Measurements from ENCODE around the gene KRTAP5-7. TPM values are rescaled to one million over a fixed set of nuclear protein-coding genes. Genes with fewer than 3 reads are reported as not detected.
A peak's percentile ranks its signal among the peaks of the same experiment; 100 is the strongest.

KRTAP5-7 gene
- total RNA-seq, 6 experiments from 2014 or later: not detected

DNA sequence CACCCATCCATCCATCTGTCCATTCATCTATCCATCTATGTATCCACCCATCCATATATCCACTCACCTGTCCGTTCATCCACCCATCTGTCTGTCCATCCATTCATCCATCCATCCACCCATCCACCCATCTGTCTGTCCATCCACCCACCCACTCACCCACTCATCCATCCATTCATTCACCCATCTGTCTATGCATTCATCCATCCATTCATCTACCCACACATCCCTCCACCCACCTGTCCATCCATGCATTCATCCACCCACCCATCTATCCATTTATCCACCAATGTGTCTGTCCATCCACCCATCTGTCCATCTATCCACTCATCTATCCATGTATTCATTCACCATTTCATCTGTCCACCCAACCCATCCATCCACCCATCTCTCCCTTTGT, 40.7 kb upstream of the KRTAP5-7 start:
- Mint-ChIP-seq H3K9me3 (no peaks in the 10 kb centered on the region), H3K4me1 (ENCODE audit: low read depth) (peaks cover 20% of the 10 kb centered on the region), H3K4me3 (no peak overlapping the region), H3K27ac (no peak overlapping the region), H3K36me3 (ENCODE audit: low read depth) (peaks cover 58% of the 10 kb centered on the region), H3K27me3 (ENCODE audit: insufficient read depth) (no peaks in the 10 kb centered on the region; the same call in none of the 2 replicates)
- TF ChIP-seq CTCF (IDR thresholded peaks at IDR 0.05): no peak
- no peak for DNase-seq

DNA sequence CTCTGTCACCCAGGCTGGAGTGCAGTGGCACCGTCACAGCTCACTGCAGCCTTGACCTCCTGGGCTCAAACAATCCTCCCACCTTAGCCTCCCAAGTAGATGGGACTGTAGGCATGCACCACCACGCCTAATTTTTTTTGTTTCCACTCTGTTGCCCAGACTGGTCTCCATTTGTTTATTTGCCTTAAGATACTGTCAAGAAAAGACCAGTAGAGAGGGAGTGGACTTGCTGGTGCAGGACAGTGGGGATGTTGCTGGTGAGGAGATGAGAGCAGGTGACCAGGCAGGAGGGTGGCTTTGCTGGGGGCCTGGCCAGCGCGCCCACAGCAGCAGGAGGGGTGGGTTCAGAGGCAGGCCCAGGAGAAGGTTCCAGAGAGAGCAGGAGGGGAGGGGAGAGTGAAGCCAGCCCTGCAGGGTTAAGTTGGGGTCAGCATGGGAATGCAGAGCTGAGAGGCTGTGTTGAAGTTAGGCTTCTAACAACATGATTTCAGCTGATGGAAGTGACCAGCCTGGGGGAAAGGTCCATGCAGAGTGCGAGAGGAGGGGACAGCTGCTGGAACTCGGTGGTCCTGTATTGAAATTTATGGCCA, 38.3 kb upstream of the KRTAP5-7 start:
- Mint-ChIP-seq H3K4me3 (no peak overlapping the region), H3K9me3 (no peaks in the 10 kb centered on the region), H3K4me1 (ENCODE audit: low read depth) (peaks cover 20% of the 10 kb centered on the region), H3K27ac (no peak overlapping the region), H3K27me3 (ENCODE audit: insufficient read depth) (no peaks in the 10 kb centered on the region; the same call in 1 of the 2 replicates), H3K36me3 (ENCODE audit: low read depth) (peaks cover 53% of the 10 kb centered on the region)
- TF ChIP-seq CTCF (IDR thresholded peaks at IDR 0.05): no peak
- no peak for DNase-seq

GRCh38 chr11:71489311-71490043, 37.6 kb upstream of the KRTAP5-7 start:
- TF ChIP-seq CTCF (IDR thresholded peaks at IDR 0.05): no peak
- Mint-ChIP-seq H3K4me1 (ENCODE audit: low read depth) (peaks cover 20% of the 10 kb centered on the region), H3K4me3 (no peak overlapping the region), H3K36me3 (ENCODE audit: low read depth) (peaks cover 48% of the 10 kb centered on the region), H3K27me3 (ENCODE audit: insufficient read depth) (no peaks in the 10 kb centered on the region), H3K27ac (no peak overlapping the region; the same call in 1 of the 2 replicates), H3K9me3 (no peaks in the 10 kb centered on the region)
- peak; percentile 2 for DNase-seq

GRCh38 chr11:71490044-71490730, 36.9 kb upstream of the KRTAP5-7 start:
- peaks cover 20% of the 10 kb centered on the region for H3K4me1 Mint-ChIP-seq (ENCODE audit: low read depth)
- peaks cover 50% of the 10 kb centered on the region for H3K36me3 Mint-ChIP-seq (ENCODE audit: low read depth)
- H3K9me3 Mint-ChIP-seq: no peaks in the 10 kb centered on the region
- H3K27me3 Mint-ChIP-seq (ENCODE audit: insufficient read depth): no peaks in the 10 kb centered on the region
- no peak for TF ChIP-seq CTCF (IDR thresholded peaks at IDR 0.05)
- DNase-seq: no peak
- no peak overlapping the region for H3K4me3 Mint-ChIP-seq
- H3K27ac Mint-ChIP-seq: peak overlapping the region; percentile 41; the same call in 1 of the 2 replicates

DNA sequence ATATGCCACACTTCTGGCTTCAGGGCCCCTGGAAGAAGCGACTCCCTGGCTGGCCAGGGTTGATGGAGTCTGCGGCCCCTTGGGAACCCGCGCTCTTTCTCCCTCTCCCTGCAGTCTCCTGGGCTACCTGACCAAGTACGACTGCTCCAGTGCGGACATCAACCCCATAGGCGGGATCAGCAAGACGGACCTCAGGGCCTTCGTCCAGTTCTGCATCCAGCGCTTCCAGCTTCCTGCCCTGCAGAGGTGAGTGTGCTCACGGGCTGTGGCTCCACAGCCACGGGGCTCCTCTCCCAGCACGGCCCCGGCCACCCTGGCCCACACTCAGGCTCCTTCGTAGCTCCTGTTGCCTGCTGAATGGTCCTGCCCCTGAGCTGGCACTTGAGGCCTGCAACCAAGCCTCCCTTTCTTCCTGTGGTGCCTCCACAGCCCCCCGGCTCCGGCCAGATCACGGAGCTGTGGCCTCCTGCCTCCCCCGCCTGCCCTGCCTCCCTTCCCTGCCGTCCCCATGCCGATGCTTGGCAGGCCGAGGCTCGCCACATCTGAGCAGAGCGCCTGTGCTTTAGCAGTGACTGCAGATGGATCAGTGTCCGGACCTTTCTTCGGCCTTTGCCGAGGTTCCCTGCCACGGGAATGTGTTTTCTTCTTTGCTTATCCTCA, 36.2 kb upstream of the KRTAP5-7 start:
- TF ChIP-seq CTCF (IDR thresholded peaks at IDR 0.05): no peak
- Mint-ChIP-seq H3K27ac (no peak overlapping the region), H3K4me1 (ENCODE audit: low read depth) (peaks cover 20% of the 10 kb centered on the region), H3K9me3 (no peaks in the 10 kb centered on the region), H3K4me3 (no peak overlapping the region), H3K36me3 (ENCODE audit: low read depth) (peaks cover 49% of the 10 kb centered on the region), H3K27me3 (ENCODE audit: insufficient read depth) (no peaks in the 10 kb centered on the region)
- no peak for DNase-seq
